GM19351 (cell line): ENCODE data around the gene PRPH.
A peak's percentile ranks its signal among the peaks of the same experiment; 100 is the strongest.
"Not testable (repeated sequence)": the region's sequence is repeated elsewhere in the genome, so short reads cannot be mapped to it uniquely, and the experiment has no call there.

Experiments used
- ATAC-seq: cut with Tn5 transposase; IDR thresholded peaks from one replicate; pipeline ENCODE4 v1.9.1; 2021; ENCODE audit warnings: mild to moderate bottlenecking, moderate library complexity; ENCODE audit not compliant: unreplicated experiment

PRPH gene

DNA sequence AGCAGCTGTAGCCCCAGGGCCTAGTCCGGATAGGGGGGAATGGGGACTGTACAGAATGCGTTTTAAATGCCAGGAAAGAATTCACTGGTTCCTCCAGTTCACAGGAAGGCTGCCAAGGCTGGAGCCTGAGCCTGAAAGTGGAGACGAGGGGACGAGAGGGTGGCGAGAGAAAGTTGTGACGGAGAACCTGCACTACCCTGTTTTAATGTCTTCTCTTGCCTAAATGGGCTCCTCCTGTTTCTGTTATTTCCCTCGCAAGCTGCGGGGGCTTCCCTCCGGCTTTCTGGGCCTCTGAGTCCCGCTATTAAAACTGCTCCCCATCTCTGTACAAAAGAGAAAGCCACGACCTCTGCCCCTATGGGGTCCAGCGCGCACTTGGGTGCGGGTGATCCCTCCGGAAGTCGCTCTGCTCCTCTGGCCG, 37.5 kb downstream of the PRPH start:
- no peak for ATAC-seq

DNA sequence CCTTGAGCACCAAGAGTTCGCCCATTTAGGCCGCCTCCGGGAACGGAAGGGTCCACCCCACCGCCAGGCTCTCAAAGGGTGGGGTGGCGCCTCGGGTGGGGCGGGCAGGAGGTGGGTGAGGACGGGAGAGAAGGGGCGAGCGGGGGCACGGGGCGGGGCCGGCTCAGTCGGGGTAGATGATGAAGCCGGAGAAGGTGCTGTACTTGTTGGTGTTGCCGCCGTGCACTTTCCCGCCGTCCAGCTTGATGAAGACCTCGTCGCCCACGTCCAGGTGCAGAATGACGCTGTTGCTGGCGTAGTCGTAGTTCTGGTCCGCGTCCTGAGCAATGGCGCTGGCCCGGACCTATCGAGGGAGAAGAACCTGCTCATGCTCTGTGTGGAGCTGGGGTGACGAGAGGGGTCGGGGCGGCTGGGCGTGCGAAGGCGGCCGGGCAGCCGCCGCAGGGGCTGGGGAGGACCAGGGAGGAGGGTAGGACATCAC, 38.0 kb downstream of the PRPH start:
- no peak for ATAC-seq

DNA sequence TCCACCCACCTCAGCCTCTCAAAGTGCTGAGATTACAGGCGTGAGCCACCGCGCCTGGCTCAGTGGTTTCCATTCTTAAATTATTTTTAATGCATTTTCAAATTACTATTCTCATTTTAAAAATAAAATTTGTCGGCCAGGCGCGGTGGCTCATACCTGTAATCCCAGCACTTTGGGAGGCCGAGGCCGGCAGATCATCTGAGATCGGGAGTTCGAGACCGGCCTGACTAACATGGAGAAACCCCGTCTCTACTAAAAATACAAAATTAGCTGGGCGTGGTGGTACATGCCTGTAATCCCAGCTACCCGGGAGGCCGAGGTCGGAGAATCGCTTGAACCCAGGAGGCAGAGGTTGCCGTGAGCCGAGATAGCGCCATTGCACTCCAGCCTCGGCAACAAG, 38.8 kb downstream of the PRPH start:
- not testable (repeated sequence) for ATAC-seq

DNA sequence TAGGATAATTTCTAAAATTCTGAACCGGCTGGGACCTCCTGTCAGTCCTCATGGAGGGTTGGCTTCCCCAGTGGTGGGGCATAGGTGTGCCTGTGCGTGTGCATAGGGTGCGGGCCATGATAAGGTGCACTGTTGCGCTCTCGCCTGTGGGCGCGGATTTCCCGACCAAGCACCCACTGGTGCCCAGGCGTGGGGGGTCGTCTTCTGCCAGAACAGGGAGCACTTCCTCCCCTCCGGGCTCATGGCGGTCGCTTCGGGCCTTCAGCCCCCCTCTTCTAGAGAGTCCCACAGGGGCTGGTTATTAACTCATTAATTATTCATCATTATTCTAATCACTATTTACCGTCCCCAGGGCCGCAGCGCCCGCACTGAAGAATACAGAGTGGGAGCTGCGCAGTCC, 39.3 kb downstream of the PRPH start:
- no peak for ATAC-seq

DNA sequence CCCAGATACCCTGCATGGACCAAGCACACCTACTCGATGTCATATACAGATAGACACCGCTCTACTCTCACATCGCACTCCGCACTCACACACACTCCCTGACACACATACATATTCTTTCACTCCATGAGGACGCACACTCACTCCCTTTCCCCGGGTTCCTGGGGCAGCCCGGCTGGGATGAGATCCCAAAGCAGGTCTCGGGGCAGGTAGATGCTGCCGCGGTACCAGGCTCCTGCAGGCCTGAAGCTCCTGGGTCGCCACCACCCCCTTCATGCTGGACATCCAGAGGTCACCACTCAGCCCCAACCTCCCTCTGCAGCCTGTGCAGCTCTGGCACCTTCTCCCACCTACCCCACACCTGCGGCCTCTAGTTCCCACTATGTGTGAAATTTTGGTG, 39.7 kb downstream of the PRPH start:
- ATAC-seq, result no peak

DNA sequence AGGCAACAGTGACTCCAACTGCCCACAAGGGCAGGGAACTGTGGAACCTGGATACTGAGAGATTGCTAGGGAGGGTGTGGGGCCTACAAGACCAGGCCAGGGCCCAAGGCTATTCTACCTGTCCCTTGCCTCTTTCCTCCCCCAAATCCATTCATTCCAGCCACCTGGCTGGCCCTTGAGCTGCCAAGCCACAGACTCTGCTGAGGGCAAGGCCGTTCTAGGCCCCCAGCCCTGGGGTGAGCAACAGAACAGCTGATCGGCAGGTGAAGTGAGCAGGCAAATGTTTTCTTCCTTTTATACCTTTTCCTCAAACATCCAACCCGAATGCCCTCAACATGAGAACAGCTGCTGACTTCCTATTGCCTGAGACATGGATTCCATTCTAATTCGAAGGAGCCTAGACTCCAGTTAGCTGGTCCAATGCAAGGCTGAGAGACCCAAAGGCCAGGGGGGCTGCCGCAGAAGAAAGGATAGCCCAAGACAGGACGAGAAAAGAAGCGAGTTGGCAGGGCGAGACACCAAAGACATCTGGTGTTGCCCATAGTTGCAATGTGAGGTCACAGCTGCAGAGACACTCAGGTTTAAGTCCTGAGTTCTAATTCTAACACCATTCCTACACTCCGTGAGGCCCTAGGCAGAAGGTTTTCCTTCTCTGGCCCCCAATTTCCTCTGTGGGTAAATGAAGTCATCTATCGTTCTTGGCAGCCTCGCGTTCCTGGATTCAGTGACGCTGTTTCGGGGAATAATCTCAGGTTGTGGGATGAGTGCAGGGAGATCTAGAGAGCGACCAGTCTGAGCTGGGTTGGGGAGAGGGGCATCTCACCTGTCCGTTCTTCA, 40.4 kb downstream of the PRPH start:
- no peak for ATAC-seq

DNA sequence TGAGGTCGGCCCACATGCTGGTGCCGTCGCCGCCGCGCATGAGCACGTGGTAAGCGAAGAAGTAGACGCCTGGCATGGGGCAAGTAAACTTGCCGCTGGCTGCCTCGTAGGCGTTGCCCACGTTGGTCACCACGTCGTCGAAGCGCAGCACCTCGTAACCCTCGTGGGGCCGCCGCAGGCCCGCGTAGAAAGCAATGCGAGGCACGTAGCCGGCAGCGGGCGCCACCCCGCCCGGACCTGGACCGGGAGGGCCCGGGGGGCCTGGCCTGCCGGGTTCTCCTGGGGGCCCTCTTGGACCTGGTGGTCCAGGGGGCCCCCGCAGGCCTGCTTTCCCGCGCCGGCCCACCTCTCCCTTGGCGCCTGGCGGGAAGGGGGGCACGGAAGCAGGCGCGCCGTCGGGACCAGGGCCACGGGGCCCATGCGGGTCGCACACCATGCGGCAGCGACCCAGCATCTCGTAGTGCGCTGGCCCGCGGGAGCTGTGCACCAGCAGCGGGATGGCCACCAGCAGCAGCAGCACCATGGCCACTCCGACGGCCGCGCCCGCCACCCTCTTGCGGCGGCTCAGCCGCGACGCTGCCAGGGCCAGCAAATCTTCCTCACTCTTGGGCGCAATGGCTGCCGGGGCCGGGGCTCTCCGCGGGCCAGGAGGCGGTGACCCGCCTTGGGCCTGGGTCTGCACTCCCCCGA, 41.2 kb downstream of the PRPH start:
- no peak for ATAC-seq

DNA sequence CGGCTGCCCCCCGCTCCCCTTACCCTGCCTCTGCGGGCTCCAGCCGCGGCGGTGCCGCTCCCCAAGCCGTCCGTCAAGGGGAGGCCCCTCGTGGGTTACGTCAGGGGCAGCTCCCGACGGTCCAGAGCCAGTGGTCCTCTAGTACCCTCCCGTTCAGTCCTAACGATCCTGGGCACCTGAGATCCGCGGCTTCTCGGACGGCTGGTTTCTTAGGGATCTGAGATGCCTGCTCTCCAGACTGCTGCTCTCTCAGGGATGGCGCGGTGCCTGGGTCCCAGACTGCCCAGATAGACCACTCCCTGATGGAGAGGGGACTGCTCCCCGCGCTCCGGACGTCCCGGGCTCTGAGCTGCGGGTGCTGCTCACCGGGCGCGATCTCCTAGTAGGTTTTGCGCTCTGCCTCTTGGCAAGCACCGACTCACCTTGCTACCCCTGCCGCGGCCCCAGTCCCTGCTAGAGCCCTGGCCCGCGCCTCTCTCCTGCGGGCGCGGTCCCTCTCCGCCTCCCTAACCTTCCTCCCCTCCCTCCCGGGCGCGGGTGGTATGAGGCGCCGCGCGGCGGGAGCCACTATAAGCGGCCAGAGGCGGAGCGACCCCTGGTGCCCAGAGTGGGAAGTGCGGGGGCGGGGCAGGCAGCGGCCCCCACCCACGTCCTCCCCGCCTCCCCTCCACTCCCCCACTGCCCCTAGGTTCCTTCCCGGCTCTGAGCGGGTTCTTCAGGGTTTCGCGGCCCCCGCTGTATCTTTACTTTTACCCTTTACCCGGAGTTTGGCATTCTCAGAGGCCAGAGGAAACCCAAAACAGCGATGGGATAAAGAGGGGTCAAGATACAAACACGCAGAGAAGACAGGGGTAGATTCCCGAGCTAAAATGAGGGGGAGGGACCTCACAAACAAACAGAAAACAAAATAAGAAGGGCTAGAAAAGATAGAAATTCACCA, 42.0 kb downstream of the PRPH start, which contains the start of gene C1QL4:
Gene C1QL4 (minus strand): TSS at position 544 of the 940 bp plus-strand sequence. CDS start 711 bp downstream, outside the sequence.
- peak; percentile 72 for ATAC-seq

DNA sequence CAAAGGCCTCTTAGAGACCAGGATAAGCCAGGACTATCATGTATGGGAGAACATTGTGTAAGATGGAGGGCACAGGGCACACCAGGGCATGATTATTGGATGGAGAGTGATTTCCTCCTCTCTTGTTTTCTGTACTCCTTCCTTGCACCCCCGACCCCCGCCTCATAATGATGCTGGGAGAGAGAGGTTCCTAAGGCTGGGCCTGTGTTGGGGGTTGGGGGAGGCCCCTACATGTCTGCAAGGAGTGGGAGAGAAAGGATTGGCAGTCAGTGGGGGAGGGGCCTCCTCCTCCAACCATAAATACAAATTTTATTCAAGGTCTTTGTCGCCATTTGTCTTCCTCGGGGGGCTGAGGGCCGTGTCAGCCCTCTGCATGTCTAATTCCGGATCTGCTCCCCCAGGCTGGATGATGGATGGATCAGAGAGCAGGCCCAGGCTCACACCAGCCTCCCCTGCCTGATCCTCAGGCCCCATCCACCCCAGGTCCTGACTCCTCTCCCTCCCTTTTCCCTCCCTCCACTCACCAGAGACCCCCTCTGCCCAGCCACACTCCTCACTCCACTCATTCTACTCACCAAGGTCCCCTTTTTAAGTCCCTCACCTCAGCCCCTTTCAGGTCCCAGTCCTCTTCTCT, 44.0 kb downstream of the PRPH start:
- ATAC-seq, result no peak

DNA sequence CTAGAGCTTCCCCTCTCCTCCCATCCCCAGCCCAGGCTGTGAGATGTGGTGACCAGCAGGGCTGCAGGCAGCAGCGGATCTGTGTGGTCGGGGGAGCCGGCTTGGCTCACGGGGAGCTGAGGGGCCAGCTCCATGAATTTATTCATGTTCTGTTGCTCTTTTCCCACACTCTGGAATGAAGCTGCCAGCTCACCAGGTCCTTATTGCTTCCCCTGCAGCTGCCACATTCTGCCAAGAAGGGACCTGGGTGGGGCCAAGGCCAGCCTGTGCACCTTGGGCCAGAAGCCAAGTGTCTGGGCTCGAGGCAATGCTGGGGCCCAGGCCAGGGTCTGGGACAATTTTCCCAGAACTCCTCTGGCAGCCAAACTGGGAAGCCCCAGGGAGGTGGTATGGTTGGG, 44.5 kb downstream of the PRPH start:
- ATAC-seq, result no peak

DNA sequence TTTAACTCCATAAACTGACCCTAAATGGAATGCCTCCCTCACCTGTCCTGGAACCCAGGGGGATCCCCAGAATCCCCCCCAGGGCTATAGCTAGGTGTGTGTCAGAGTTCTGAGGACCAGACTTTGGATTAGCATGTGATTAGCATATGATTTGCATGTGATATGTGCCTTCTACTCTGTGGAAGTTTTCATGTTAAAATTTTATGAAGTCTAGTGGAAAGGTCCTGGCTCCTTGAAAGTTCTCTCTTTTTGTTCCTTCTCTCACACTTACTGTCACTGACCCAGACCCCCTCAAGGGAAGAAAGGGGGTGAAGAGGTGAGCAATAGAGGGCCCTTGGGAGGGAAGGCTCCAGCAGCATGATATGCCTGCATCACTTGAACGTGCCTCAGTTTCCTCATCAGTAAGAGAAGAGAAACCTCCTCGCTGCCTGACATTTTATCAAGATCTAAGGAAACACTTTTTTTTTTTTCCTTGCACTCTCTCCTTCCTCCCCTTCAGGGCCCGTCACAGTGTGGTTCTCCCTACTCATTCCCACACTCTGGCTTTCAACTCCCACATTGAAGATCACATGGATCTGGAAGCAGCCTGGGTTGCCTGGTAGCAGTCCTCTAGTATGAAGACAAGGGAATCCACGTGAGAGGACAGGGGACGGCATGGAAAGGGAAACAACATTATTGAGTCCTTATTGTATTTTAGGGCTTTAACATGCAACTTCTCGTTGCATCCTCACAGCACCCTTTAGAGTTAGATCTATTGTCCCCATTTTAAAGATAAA, 45.3 kb downstream of the PRPH start:
- ATAC-seq, result no peak

DNA sequence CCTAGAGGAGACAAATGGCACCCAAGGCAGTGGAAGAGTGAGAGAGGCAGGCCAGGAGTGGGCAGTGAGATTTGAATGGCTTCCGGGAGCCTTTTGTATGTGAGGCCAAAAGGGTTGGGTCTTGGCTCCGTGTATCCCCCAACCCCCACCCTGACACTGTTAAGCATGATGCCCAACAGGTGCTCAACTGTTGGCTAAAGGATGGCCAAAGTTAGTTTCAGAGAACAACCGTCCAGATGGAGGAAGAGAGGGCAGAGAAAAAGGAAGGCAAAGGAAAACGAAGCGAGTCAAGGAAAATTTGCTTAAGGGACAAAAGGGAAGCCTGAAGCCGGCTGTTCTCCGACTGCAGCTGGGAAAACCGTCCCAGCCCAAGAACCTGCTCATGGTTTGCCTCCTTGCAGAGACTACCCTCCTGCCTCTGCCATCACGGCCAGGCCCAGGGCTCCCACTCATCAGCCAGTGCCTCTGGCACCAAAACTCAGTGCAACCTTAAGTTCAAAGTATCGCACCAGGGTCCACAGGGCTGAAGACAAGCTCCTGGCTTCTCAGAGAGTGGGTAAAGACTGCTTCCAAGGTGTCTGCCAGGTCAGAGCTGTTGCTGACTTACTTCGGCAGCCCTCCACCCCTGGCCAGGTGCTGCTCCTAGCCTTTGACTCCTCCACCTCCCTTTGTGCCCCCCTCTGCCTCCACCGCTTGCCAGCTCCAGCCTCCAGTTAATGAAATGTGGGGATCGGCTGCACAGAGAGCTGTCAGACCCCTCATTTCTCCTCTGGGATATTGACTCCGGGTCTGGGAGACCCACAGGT, 46.2 kb downstream of the PRPH start:
- ATAC-seq, result no peak

DNA sequence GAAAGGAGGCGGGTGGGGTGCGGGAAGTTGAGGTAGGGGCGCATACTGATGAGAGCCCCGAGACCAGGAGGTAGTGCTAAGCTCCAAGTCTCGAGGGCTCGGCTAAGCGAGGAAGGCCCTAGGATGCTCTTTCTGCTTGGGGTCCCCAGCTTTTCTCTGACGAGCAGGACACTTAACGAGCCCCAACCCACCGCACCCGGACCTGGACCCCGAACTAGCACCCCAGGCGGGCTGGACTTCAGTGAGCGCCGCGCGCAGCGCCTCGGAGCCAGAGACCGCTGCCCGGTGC, 46.8 kb downstream of the PRPH start:
- ATAC-seq, result no peak

DNA sequence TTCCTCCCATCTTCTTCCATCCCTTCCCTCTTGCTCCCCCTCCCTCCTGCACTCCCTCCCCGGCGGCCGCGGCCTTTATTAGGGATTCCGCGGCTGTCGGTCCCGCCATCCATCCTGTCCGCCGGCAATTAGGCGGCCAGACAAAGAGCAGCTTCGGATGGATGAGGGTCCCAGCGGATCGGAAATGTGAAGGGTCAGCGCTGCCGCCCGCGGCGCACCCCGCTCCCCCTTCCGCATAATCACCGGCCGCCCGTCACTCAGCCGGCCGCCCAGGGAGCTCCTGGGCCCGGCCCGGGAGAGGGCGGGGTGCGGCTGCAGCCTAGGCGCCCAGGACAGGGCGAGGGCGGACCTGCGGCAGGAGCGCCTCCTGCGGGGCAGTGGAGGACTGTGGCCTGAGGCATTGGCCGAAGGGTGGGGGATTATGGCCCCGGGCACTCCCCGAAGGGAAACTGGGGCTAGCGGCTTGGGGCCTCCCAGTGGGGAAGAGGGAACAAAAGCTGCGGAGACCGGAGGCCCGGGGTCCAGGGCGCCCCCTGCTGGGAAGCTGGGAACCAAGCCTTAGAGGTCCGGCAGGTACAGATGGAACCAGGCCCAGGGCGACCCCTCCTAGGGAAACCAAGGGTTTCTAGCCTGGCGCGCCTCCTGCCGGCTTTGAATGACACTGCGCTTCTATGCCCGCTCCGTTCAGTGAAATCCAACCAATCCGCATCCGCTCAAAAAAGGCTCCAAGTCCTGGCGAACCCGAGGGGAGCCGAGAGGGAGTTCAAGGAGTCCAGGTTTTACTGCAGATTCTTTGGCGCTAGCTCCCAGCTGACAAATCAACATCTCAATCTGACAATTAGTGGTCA, 47.3 kb downstream of the PRPH start:
- ATAC-seq, result peak; percentile 64

DNA sequence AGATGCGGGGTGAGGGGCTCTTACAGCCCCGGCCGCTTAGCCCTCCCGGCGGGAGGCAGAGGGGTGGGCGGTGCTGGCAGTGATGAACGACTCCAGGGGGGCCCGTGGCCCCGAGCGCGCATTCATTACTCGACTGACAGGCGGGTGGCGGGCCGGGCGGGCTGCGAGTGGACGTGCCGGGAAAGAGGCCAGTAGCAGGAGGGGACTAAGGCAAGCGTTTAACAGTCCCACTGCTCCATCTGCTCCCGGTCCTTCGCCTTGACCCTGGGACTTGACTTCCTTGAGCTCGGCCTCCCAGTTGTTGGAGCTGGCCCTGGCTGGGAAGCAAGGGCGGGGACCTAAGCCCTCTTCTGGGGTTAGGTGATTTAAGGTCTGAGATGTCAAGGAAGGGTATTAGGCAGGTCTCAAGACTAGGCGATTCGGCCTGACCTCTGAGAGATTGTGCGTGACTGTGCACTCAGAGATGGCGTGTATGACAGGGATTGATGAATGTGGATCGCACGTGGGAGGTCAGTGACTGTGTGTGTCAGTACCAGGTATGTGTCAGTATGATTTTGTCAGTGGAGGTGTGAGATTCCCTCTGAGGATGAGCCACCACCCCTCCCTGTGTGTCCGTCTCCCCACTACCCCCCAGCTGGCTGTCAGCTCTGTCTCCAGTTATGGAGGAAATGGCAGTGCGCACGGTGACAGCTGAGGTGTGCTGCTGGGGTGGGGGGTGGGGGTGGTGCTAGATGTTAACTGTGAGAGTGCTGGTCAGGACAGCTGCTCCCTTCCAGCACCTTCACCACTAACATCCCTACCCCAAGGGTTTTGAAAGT, 48.2 kb downstream of the PRPH start:
- ATAC-seq, result no peak

DNA sequence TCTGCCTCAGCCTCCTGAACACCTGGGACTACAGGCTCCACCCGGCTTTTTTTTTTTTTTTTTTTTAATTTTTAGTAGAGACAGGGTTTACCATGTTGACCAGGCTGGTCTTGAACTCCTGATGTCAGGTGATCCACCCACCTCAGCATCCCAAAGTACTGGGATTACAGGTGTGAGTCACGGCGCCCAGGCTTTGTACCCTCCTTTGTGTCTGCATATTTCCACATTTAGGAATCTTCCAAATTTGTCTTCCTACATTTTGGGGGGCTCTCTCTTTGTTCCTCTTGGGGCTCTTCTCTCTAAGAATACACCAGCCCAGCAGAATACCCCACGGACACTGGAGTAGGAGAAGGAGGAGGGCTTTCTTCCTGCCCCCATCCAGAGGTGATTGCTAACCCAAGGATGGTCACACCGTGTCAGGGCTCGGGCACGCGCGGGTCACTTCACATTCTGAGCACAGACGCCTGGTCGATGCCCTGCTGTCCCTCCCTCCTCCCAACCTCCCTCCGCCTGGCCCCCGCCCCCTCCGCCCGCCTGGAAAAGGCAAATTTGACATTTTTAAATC, 49.6 kb downstream of the PRPH start:
- no peak for ATAC-seq
